Peyer's patch (tissue), 4 donors: Measurements from ENCODE around the gene LENG1.

Experiments used
- CTCF ChIP-seq, 6 experiments: fragments of 450-650 bp in 4 of 6; fragments of 200-600 bp in 2 of 6; sonication (generic) in 1 of 6; IDR thresholded peaks; one replicate each; pipeline ENCODE4 v1.5.1; 2017 to 2019; ENCODE audit warnings: antibody characterized with exemption in 6 of 6, mild to moderate bottlenecking in 3 of 6, moderate library complexity in 1 of 6
- POLR2A ChIP-seq, 2 donors: fragments of 450-650 bp; IDR thresholded peaks; one replicate each; pipeline ENCODE4 v1.5.1; 2017; ENCODE audit warnings: antibody characterized with exemption in 2 of 2, mild to moderate bottlenecking in 2 of 2, moderate library complexity in 2 of 2

GRCh38 chr19:54206831-54207177 lies 47.3 kb upstream of the LENG1 start:
- TF ChIP-seq POLR2A (IDR thresholded peaks at IDR 0.05) (no peak), CTCF (IDR thresholded peaks at IDR 0.05) (no peak)
